C1 segment of cervical spinal cord (tissue), 14 donors: ENCODE data around the gene WHRN.

Experiments
- DNase-seq, 14 donors: peaks; one replicate each; lab custom pipeline; 2025; lab: John Stamatoyannopoulos, UW

Gene WHRN

DNA sequence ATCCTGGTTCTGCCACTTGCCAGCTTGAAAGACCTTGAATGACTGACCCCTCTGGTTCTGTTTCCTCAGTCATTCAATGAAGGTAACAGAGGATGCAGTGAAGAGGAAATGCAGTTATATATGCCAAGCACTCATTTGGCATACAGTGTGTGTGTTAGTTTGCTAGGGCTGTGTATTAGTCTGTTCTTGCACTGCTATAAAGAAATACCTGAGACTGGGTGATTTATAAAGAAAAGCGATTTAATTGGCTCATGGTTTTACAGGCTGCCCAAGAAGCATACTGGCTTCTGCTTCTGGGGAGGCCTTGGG, 8.6 kb upstream of the WHRN start:
- no peak for DNase-seq

DNA sequence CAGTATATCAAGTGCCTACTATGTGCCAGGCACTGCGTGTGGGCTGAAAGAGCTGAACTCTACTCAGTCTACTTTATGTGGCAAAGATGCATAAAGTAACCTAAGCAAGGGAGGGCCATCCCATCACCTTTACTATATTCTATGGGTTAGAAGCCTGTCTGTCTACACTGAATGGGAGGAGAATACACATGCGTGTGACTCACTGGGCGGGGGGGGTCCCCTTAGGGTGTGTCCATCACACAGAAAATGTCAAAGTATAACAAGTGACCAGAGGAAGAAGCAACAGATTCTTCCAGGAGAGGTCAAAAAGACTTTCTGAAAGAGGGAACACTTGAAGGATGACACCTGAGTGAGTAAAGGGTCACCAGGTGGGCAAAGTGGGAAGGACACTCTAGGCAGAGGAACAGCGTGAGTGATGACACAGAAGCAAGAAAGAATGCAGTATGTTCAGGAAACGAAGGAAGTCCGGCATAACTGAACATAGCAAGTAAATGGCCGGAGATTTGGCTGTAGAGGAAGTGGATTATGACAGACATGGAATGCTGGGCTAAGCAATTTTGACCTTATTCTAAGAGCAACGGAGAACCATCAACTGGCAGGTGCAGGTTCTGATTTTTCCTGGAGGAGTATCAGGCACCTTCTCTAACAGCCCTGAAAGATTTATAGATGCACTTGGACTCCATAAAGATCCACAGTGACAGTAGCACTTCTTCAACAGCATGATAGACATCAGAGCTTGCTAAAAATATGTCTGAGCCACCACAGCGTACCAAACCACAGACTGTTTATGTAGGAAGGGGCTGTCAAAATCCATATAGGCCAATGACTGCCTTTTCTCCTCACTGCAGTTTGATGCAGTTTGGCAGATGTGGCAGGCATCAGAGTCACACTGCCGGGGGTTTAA, 8.0 kb upstream of the WHRN start:
- DNase-seq, result no peak

DNA sequence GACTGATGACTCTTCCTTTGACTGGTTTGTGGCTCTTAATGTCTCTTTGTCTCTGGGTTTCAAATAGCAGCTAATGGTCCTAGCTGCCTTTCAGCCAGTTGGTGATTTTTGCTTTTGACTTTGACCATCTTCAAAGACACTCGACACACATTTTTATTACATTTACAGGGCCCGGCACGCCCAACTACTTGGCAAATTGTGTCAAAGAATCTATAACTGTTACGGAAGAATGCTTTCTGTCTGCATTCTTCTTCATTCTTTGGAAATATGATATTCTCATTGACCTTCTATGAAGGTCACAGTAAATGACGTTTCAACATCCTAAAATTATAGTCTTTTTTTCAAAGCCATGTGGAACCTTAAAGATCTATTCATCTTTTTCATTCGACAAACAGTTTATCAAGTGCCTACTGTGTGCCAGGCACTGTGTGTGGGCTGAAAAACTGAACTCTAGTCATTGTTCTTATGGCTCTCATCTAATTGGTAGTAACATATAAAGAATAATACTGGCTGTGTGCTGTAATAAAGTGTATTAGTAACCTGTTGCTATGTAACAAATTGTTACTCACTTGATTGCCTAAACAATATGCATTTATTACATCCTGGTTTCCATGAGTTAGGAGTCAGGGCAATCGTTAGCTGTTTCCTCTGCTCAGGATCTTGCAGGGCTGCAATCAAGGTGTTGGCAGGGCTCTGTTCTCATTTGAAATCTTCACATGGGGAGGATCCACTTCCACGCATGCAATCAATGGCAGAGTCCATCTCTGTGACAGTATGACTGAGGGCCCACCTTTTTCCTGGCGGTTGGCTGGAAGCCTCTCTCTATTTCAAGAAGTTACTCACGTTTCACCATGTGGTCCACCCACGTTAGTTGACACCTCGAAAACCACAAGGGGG, 7.0 kb upstream of the WHRN start:
- no peak for DNase-seq

DNA sequence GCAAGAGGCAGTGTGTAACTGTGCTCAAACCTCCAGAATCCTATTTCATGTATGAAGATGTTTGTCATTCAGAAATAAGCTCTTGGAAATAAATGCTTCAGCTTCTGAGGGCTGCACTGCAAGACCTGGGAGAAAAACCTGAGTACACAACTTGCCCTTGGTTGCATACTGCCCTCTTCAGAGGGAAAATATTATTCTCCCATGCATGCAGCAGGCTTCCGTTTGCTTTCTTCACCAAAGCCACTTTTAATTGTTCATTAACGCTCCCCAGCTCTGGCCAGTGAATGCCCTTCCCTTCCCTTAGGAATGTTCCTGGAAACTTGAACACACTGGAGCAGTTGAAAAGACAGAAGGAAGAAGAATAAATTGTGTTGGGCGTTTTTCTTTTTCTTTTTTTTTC, 2.5 kb upstream of the WHRN start:
- peak in 2 of 14 donors; percentile 8 to 13 for DNase-seq

DNA sequence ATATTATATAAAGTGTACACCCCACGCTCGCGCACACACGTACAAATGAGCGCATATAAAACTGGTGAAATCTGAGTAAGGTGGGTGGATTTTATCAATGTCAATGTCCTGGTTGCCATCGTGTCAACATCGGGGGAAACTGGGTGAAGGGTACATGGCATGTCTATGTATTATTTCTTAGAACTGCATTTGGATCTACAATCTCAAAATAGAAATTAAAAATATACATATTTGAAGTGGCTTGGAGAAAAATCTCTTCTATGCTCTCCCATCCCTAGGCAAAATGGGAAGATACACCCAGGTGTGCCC, 763 bp upstream of the WHRN start:
- DNase-seq, result no peak

DNA sequence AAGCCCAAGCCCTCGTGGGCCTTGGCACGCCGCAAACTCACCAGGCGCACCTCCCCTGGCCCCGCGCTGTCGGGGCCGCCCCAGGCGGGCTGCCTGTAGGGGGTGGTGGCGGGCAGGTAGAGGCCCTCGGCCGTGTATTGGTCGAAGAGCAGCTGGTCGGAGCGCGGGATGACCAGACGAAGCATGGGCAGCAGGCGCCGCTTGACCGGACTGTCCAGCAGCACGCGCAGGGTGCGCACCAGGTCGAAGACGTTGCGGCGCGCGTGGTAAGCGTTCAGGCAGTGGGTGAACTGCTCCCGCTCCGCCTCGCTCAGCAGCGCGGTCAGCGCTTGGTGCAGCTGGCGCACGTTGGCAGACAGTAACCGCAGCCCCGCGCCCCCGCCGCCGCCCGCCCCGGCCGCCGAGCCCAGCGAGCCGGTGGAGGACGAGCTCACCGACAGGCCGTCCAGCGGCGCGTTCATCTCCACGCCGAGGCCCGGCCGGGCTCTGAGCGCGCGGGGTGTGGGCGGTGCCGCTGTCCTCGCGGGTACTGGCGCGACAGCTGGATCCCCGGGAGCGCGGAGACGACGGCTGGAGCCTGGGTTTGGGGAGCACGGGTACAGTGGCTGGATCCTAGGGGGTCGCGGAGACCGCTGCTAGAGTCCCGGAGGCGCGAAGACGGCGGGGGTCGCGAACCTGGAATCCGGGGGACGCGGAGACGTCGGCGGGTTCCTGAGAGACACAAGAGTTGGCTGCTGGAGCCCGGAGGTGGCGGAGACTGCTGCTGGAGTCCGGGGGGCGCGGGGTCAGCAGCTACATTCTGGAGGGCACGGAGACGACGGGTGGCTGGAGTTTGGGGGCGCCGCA, 709 bp downstream of the WHRN start:
- DNase-seq, result peak in 12 of 14 donors; percentile 18 to 69 (median 40)

DNA sequence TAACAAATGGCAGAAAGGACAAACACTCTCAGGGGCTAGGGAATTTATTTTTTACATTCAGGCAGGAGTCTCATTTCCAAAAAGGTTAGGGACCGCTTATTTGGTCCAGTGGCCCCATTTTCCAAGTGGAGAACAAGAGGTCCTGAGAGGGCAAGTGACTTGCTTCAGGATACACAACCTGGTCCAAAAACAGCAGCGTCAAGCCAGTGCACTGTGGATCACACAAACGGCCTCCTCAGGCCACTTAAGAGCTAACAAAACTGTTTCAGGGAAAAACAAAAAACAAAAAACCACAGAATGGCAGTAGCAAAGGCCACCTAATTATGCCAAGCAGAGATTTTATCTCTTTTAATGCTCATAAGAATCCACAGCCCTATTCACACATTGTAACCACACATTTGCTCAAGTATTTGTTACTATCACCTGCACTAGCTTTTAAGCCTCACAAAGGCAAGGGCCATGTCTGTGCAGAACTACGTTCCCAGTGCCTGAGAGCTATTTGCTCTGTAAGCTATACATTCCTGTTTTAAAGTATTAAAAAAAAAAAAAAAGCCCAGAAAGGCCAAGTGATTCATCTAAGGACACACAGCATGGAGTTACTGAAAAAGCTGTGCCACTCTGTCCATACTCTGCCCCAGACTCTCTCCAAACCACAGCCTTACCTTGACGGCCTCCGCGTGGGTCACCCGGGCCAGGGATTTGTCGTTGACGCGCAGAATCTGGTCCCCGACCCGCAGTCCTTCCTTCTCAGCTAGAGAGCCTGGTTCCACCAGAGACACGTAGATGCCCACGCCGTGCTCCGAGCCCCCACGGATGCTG, 1.5 kb downstream of the WHRN start:
- peak in 4 of 14 donors; percentile 8 to 66 (median 36) for DNase-seq

DNA sequence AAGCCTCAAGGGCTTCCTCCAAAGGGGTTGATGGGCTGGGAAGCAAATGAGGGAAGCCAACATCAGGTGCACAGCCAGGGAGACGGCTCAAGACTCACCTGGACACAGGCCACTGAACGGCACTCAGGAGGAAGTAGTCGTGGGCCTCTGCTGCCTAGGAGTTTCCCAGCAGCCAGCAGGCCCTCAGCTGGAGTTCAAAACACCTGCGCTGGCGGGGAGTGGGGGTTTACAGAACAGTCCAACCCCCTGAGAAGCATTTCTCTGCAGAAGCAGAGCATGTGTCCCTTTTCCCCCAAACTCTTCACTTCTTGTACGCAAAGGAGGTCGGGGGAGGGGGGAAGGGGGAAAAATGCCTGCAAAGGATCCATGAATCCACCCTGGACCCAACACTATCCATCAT, 2.3 kb downstream of the WHRN start:
- peak in 8 of 14 donors; percentile 11 to 58 (median 38) for DNase-seq

DNA sequence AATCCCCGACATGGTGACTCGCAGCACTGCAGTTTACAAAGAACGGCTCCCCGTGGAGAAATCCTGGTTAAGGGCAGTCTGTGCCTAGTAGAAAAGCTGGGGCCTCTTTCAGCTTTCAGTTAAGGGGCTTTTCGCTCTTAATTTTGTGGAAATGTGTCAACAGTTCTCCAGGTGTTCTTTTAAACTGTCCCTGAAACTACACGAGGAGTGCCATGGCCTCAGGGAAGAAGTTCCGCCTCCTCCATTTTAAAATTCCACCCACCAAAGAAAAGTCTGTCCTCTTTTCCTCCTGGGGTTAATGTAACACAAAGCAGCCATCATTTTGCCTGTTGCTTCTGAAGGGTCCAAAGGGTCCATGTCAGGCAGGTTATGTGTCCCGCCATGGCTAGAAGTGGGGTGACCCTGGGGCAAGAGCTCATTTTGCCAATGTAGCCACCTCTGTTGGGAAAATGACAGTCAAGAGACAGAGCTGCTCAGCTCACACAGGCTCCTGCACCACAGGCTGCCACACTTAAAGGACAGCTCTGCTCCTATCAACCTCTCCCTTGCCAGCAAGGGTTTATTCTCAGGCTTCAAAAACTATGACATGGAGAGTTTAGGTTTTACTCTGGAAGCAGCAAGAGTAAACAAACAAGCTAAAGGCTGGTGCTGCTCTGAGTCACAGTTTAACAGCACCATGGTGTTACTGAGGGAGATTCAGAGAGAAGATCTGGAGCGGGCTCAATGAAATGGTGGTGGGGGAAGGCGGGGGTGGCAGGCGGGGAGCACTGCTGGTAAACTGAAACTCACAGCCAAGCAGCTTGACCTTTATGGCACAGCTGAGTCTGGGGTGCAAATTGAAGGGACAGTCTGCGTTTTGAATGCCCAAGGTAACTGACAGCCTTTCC, 3.2 kb downstream of the WHRN start:
- peak in 12 of 14 donors; percentile 9 to 82 (median 54) for DNase-seq

DNA sequence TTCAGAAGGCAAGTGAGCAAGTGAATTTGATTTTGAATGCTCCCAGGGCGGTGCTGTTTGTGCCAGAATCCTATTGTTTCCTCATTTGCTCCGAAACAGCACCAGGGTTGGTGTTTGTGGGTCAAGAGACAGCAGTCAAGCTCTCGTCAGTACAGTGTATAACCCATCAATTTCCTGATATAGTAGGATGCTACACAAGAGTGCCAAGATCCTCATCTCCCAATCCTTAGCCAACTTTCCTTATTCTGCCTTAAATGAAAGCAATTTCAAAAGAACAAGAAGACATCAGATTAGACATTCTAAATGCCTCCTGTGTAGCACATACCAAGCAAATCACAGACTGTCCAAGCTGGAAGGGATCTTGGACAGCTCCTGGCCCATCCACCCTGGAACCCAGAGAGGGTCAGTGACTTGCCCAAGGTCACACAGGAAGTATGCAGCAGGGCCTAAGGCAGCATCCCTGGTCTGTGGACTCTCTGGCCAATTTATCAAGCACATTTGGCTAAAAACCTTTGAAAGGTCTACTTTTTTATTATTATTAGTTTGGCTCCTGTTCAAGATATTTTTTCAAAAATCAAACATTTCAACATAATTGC, 4.5 kb downstream of the WHRN start:
- peak in 6 of 14 donors; percentile 6 to 42 (median 22) for DNase-seq

DNA sequence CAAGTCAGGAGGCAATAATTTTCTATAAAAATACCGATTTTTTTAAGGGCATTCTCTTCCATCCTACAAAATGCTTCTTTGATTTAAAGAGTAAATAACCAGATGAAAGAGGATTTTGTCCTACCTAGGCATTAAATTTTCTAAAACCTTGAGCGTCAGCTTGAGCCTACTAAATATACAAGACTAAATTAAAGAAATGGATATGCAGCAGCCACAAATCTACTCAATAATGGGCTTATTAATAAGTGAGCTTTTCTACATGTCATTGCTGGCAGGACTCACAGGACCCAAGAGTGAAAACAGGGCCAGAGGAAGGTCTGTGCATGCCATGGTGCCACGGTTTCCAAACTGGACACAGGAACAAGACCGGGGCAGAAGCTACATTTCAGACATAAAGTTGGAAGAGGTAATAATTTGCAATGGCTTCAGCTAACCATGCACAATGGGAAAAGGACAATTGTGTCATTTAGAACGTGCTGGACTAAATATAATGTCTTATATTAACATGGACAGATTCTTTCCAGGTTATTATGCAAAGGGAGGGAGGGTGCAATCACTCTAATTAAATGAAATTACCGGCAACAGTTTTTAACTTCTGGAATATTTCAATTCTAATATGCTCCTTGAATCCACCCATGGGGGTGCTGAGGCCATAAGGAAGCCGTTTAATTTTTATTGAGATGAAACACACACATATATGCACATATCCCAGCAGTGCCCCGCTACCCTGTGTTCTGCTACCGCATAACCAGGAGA, 5.2 kb downstream of the WHRN start:
- DNase-seq, result peak in 3 of 14 donors; percentile 21 to 52 (median 22)

DNA sequence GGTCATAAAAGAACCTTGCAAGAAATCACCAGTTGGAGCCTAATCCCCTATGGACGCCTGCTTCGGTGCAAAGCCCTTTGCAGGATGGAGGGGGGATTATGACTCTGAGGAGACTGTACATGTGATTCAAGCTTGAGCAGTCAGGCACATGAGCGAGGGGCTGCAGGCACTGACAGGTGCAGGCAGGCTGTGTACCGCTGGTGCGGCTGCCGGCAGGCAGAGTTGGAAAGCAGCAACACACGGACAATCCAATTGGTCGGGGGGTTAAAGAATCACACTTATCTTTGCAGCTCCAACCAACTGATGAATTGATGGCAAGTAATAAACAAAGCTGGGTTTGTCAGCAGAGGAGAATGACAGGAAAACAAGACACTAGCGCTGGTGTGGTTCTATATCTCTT, 5.7 kb downstream of the WHRN start:
- DNase-seq, result peak in 13 of 14 donors; percentile 7 to 73 (median 30)

DNA sequence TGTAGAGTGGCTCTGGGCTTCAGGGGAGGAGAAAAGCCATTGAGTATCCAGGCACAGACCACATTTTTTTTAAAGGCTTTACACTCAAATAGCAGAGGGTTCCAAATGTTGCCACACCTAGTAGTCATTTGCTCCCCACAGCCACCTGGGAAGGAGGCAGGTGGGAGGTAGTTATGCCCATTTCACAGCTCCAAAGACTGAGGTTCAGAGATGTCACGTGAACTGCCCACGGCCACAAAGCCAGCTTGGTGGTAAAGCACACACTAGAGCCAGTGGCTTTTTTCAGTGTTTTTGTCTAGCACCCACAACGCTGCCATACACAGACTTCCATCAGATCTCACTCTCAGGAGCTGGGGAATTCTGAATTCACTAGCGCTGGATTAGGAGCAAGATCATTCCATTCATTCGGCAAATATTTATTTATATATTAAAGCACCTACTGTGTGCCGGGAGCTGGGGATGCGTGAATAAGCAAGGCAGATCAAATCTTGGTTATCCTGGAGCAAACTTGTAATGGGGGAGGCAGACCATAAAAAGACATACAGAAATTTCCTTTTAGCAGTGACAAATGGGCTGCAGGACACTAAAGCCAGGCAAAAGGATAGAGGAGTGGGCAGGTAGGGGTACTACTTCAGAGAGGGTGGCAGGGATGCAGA, 7.4 kb downstream of the WHRN start:
- no peak for DNase-seq

DNA sequence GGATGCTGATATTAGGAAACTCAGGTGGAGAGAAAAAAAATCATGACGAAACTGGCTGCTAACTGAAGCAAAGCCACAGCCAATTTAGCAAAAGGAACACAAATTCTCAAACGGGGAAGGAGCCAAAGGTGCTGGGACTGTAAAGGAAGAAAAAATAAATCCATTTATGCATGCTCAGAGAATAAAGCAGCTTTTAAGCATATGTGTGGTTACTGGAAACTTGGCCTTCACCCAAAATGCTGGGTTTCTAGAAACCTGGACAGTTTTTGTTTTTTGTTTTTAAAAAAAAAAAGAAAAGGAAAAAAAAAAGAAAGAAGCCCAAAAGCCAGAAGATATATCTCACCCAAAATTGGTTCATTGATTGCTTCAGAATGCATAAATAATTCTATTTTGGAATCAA, 8.0 kb downstream of the WHRN start:
- DNase-seq, result no peak

DNA sequence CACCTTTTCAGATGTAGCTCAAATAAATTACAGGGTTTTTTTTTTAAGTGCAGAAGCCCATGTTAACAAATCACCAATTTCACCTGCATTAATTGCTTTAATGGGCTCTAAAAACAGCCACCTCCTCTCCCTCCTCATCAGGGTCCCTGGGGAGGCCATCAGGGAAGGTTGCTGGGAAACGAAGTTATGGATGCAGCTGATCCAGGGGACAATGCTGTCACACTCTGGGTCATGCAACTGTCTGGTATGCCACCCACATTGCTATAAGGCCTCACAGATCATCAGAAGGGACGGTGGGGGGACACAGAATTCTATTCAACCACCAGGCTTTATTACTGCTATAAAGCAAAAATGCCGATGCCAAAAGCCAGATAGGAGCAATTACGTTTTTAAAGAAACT, 9.3 kb downstream of the WHRN start:
- no peak for DNase-seq

DNA sequence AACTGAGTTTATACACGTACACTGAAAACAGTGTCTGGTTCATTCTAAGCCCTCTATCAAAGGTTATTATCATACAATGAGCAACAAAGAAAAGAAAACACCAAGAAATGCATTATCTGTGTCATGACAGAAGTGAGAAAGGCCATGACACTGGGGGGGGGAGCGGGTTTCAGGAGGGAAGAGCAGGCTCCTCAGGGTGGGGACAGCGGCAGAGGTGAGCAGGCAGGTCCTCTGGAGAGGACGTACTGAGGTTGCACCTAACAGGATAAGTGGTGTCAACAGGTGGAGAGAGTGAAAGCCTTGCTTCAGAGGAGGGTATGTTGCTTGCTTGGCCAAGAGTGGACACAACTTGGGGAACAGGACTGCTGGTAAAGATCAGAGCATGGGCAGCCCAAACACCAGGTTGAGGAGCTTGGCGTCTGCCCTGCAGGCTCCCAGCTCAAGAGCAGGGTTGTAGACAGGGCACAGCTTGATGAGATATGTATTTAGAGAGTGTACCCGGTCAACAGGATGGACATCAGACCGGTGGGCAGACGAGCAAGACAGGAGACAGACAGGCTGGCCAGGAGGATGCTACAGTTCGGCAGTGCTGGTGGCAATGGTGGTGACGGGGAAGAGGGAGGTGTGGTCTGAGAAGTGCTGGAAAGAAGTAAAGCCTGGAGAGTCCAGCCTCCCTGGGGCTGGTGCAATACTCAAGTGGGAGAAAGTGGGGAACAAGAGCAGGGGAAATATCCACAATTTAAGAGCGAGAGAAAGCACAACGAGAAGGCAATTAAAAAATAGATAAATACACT, 10.3 kb downstream of the WHRN start:
- no peak for DNase-seq

DNA sequence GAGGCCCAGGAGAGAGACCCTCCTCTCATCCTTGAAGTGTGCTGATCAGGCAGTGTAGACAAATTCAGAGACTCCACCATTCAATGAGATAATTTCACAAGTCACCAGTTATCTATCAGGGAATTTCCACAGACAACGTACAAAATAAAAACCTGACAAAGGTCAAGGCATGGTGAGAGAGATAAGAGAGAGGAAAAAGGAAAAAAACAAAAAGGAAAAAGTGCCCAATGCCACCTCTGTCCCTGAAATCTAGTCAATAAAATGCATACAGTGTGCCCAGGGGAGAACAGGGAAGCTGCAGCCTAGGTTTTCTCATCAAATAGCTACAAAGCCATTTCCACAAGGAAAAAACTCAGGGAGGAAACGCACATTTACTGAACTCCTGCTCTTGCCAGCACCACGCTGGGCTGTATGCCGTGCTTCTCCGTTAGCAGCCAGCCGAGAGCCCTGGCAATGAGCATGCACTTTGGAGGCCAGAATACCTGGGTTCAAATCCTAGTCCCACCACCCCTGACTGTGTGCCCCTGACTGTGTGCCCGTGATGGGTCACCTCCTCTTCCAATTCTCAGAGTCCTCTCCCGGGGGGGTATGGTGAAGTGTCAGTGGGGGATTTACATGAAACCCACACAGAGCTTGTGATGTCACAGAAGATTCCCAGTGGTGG, 11.6 kb downstream of the WHRN start:
- DNase-seq, result no peak
